OCI-LY7 (cell line): ENCODE results near the gene GPR61.

Source experiments
- CTCF ChIP-seq: fragments of 200-600 bp; sonication (generic); conservative IDR thresholded peaks from 2 replicates; pipeline ENCODE4 v1.5.1; 2014; ENCODE audit warnings: mild to moderate bottlenecking, antibody characterized with exemption, low read length, moderate library complexity, mixed read lengths
- EZH2phosphoT487 ChIP-seq: fragments of 200-600 bp; sonication (generic); IDR thresholded peaks from 2 replicates; pipeline ENCODE4 v1.6.1; 2018; ENCODE audit warnings: low read depth, borderline replicate concordance, mild to moderate bottlenecking, mixed run types, antibody characterized with exemption, low read length, moderate library complexity, mixed read lengths

GRCh38 chr1:109503935-109504334 lies 35.7 kb upstream of the GPR61 start:
- TF ChIP-seq CTCF (no peak), EZH2phosphoT487 (no peak)
